ENCODE results near the gene SPINK9.

Gene SPINK9

DNA sequence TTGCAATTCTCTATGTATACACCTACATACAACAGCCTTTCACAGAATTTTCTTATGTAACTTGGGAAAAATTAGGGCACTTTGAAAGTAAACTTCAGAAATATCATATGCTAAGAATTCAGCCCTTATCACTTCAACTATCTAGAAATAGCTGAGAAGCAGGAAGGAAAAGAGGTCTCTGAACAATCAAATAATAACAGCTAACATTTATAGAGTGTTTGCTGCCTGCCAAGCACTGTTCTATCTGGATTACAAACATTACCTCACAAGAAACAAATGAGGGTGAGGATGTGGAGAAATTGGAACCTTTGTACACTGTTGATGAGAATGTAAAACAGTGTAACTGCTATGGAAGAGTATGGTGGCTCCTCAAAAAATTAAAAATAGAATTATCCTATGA is 44.0 kb downstream of the SPINK9 start:
- TF ChIP-seq, protein P1, sequence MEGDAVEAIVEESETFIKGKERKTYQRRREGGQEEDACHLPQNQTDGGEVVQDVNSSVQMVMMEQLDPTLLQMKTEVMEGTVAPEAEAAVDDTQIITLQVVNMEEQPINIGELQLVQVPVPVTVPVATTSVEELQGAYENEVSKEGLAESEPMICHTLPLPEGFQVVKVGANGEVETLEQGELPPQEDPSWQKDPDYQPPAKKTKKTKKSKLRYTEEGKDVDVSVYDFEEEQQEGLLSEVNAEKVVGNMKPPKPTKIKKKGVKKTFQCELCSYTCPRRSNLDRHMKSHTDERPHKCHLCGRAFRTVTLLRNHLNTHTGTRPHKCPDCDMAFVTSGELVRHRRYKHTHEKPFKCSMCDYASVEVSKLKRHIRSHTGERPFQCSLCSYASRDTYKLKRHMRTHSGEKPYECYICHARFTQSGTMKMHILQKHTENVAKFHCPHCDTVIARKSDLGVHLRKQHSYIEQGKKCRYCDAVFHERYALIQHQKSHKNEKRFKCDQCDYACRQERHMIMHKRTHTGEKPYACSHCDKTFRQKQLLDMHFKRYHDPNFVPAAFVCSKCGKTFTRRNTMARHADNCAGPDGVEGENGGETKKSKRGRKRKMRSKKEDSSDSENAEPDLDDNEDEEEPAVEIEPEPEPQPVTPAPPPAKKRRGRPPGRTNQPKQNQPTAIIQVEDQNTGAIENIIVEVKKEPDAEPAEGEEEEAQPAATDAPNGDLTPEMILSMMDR (IDR thresholded peaks at IDR 0.05; ENCODE audit: low read depth, low read length, missing control alignments) = no peak

GRCh38 chr5:148381906-148382305 is 46.5 kb downstream of the SPINK9 start:
- TF ChIP-seq, protein P1 (IDR thresholded peaks at IDR 0.05; ENCODE audit: low read depth, low read length, missing control alignments) = no peak
- H3K4me3 ChIP-seq (ENCODE audit: low read depth, low read length) = no peak overlapping the region
- no peak for DNase-seq (ENCODE audit: low read depth)

More for the DNA sequence above, 44.0 kb downstream of the SPINK9 start:
- no peak overlapping the region for H3K4me3 ChIP-seq (ENCODE audit: low read depth, low read length)
- DNase-seq (ENCODE audit: low read depth) = no peak

DNA sequence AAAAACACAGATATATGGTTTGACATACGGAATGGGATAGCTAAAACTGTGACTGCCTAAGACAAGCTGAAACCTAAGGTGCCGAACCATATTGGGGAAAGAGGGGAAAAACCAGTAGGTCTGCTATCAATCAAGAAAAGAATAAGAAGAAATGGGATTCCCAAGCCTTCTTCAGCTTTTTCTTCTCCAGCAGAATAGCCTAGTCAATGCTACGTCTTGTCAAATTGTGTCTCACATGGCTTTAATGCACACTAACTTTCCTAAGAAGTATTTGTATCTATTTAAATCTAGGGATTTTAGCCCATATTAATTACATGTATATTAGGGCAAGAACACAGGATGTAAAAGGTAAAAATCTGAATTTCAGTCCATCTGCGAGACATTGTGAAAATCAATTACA is 47.6 kb downstream of the SPINK9 start:
- no peak for DNase-seq (ENCODE audit: low read depth)
- H3K4me3 ChIP-seq (ENCODE audit: low read depth, low read length) = peak overlapping the region; percentile 68
- TF ChIP-seq, protein P1 (IDR thresholded peaks at IDR 0.05; ENCODE audit: low read depth, low read length, missing control alignments) = no peak

GRCh38 chr5:148383564-148384379 is 48.4 kb downstream of the SPINK9 start, which contains the start of gene FBXO38:
Gene FBXO38 (plus strand): TSS chr5:148383958. CDS start chr5:148394777, 10,819 bp downstream.
- peak; percentile 95 for DNase-seq (ENCODE audit: low read depth)
- TF ChIP-seq, protein P1 (IDR thresholded peaks at IDR 0.05; ENCODE audit: low read depth, low read length, missing control alignments) = peak; percentile 15
- peak within 1 kb of the TSS; percentile 68 for H3K4me3 ChIP-seq (ENCODE audit: low read depth, low read length)

DNA sequence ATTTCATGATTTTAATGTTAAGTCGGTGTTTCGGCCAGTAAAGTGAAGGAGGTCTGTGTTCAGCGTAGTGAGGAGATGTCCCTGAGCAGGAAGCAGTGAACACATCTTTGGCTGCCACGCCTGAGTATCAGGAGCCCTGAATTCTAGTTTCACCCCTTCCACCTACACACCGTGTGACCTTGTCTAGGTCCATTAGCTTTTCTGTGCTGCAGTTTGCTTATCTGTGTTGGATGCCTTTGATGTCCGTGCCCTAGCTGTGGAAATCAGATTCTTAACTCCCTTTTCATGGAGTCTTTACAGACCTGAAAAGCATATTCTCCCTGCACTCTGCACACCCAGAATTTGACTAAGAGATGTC is 49.0 kb downstream of the SPINK9 start:
- H3K4me3 ChIP-seq (ENCODE audit: low read depth, low read length) = peak overlapping the region; percentile 68
- DNase-seq (ENCODE audit: low read depth) = no peak
- TF ChIP-seq, protein P1 (IDR thresholded peaks at IDR 0.05; ENCODE audit: low read depth, low read length, missing control alignments) = no peak

DNA sequence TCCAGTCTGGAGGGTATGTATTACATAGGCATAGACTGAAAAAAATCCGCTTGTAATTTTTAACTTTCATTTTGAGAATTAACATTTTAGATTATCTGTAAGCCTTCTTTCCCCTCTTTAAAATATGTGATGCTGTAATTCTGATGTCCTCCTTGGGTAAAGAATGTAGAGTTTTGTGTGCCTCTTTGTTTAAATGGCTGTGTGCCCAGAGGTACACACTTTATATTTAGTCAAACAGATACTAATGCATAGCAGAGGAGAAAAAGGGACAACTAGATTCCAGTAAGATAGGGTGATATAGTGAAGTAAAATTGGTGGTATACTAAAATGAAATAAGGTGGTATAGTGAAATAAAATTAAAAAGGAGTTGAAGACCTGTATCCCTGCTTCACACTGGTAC is 49.7 kb downstream of the SPINK9 start:
- H3K4me3 ChIP-seq (ENCODE audit: low read depth, low read length) = peak overlapping the region; percentile 68; the same call in 1 of the 2 replicates
- TF ChIP-seq, protein P1 (IDR thresholded peaks at IDR 0.05; ENCODE audit: low read depth, low read length, missing control alignments) = no peak
- no peak for DNase-seq (ENCODE audit: low read depth)

DNA sequence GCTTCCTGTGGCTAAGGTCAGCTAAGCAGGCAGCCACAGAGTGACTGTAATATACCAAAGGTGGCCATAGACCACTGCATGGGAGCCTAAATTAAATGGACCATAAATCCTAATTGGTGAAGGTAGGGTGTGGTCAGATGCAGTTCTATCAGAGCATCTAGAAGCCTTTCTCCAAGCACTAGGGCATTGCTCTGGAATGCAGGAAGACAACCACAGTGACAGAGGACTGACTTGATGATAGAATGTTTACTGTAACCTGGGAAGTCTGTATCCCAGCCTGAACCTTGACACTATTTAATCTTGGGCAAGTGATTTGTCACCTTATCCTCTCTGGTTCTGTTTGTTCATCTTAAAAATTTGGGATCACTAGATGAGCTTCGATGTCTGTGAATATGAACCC is 50.7 kb downstream of the SPINK9 start:
- H3K4me3 ChIP-seq (ENCODE audit: low read depth, low read length) = no peak overlapping the region
- TF ChIP-seq, protein P1 (IDR thresholded peaks at IDR 0.05; ENCODE audit: low read depth, low read length, missing control alignments) = no peak
- no peak for DNase-seq (ENCODE audit: low read depth)

Measured in GM12864 (cell line).